Panc1 (cell line): ENCODE results near the gene NTRK2. TPM values are rescaled to one million over a fixed set of nuclear protein-coding genes. Genes with fewer than 3 reads are reported as not detected.

Experiments
- ATAC-seq: fragments of 200-7000 bp; cut with Tn5 transposase; 2 replicates; pipeline ENCODE4 v1.9.1; 2020; ENCODE audit warnings: mild to moderate bottlenecking, moderate library complexity
- BruUV-seq: library from RNA; stranded (reverse); fragments of 400-500 nt; replicated peaks from 2 replicates; lab custom pipeline; 2021; lab: Mats Ljungman, UMichigan
- CTCF ChIA-PET: fragments of 300-600 bp; sonication (Branson Sonifier 250); formaldehyde crosslinking; loops from one replicate; lab custom pipeline; 2022; ENCODE audit warnings: antibody characterized with exemption; lab: Charles Lee
- POLR2A ChIA-PET: fragments of 300-600 bp; sonication (Branson Sonifier 250); formaldehyde crosslinking; loops from one replicate; lab custom pipeline; 2022; ENCODE audit warnings: antibody characterized with exemption; lab: Charles Lee
- DNase-seq: peaks from one replicate; pipeline ENCODE4 v3.0.0-alpha.2; 2010; ENCODE audit warnings: low read depth, low spot score
- H3K27ac ChIP-seq: 2 replicates; pipeline ENCODE4 v1.5.1; 2011; ENCODE audit warnings: mild to moderate bottlenecking, low read length, inconsistent platforms
- H3K27me3 ChIP-seq: fragments of 200-500 bp; sonication (Bioruptor generic); 2 replicates; pipeline ENCODE4 v1.6.0; 2014; ENCODE audit warnings: low read length, inconsistent platforms; ENCODE audit not compliant: control insufficient read depth, insufficient read depth
- H3K36me3 ChIP-seq: fragments of 200-500 bp; sonication (Bioruptor generic); 2 replicates; pipeline ENCODE4 v1.5.1; 2014; ENCODE audit warnings: inconsistent platforms, mild to moderate bottlenecking, low read length, moderate library complexity; ENCODE audit not compliant: control insufficient read depth, insufficient read depth
- H3K4me1 ChIP-seq: 2 replicates; pipeline ENCODE4 v1.5.1; 2011; ENCODE audit warnings: inconsistent platforms, mild to moderate bottlenecking, low read length, moderate library complexity; ENCODE audit not compliant: control insufficient read depth, insufficient read depth
- H3K4me3 ChIP-seq, 2 experiments: 2 replicates each; pipeline ENCODE4 v1.5.1; 2011 to 2012; ENCODE audit warnings: low read depth in 2 of 2, low read length in 2 of 2, mild to moderate bottlenecking in 2 of 2, inconsistent platforms in 1 of 2, moderate library complexity in 1 of 2
- H3K9me3 ChIP-seq: fragments of 200-500 bp; sonication (Bioruptor generic); 2 replicates; pipeline ENCODE4 v1.5.1; 2014; ENCODE audit warnings: low read depth, mild to moderate bottlenecking, inconsistent platforms, low read length, moderate library complexity; ENCODE audit not compliant: control insufficient read depth, insufficient read depth
- POLR2AphosphoS5 ChIP-seq: IDR thresholded peaks from 2 replicates; pipeline ENCODE4 v1.6.1; 2012; ENCODE audit warnings: mild to moderate bottlenecking, low read depth, low read length, moderate library complexity
- SIN3A ChIP-seq: IDR thresholded peaks from 2 replicates; pipeline ENCODE4 v1.6.1; 2012; ENCODE audit warnings: low read depth, mild to moderate bottlenecking, low read length, moderate library complexity, borderline replicate concordance; ENCODE audit not compliant: insufficient read depth
- TCF7L2 ChIP-seq: IDR thresholded peaks from 2 replicates; pipeline ENCODE4 v1.6.1; 2011; ENCODE audit warnings: mild to moderate bottlenecking, low read depth, low read length, inconsistent platforms
- in situ Hi-C: cut with HindIII; loops from 2 replicates; pipeline ENCODE4 v1.10.0; 2016; ENCODE audit warnings: low sequenced_read_pairs, low pct_unique_long_range_greater_than_20kb
- intact Hi-C: fragments of 100-400 bp; cut with micrococcal nuclease; formaldehyde crosslinking; loops from one replicate; pipeline ENCODE4 v1.10.0; 2022; ENCODE audit not compliant: unreplicated experiment
- total RNA-seq: library from RNA; stranded (reverse); gene quantifications from one replicate; pipeline ENCODE4 v1.2.1, GENCODE V29; 2021; ENCODE audit not compliant: unreplicated experiment
- TF ChIP-seq, protein P1 (sequence below), 2 experiments: IDR thresholded peaks; 2 replicates each; pipeline ENCODE4 v1.6.1; 2011 to 2012; ENCODE audit warnings: low read depth in 2 of 2, control low read depth in 1 of 2, low read length in 1 of 2, mild to moderate bottlenecking in 1 of 2, moderate library complexity in 1 of 2; ENCODE audit not compliant: insufficient read depth in 1 of 2
- TF ChIP-seq, protein P2 (sequence below): fragments of 450-650 bp; IDR thresholded peaks from 2 replicates; pipeline ENCODE4 v1.5.1; 2017; ENCODE audit warnings: mild to moderate bottlenecking

Gene NTRK2
- total RNA-seq, 1 experiment from 2014 or later: 0.23 TPM

DNA sequence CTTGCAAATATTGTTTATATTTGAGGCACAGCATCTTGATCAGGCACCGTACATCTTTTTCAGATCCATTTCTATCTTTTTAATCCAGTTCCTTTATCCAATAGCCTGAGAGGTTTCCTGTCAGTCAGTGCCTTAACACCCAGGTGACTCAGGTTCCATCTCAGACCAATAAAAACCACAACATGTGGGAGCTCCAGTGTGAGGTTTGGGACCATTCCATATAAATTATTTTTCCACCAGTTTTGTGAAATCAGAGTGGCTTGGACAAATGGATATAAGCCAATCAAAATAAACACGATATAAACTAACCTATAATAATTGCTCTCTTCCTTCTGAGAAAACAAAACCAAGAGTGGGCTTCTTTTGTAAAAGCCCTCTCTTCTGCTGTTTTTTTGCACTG, 351.3 kb downstream of the NTRK2 start:
- Histone ChIP-seq H3K9me3 (no peaks in the 10 kb centered on the region), H3K4me3 (no peak overlapping the region), H3K4me1 (no peaks in the 10 kb centered on the region), H3K27ac (no peak overlapping the region), H3K36me3 (no peaks in the 10 kb centered on the region), H3K27me3 (no peaks in the 10 kb centered on the region)
- in situ Hi-C loops: no loop called here
- POLR2A ChIA-PET: no interaction called here
- ATAC-seq (no peak), DNase-seq (no peak)
- no TSS peak for BruUV-seq
- TF ChIP-seq, protein P1, sequence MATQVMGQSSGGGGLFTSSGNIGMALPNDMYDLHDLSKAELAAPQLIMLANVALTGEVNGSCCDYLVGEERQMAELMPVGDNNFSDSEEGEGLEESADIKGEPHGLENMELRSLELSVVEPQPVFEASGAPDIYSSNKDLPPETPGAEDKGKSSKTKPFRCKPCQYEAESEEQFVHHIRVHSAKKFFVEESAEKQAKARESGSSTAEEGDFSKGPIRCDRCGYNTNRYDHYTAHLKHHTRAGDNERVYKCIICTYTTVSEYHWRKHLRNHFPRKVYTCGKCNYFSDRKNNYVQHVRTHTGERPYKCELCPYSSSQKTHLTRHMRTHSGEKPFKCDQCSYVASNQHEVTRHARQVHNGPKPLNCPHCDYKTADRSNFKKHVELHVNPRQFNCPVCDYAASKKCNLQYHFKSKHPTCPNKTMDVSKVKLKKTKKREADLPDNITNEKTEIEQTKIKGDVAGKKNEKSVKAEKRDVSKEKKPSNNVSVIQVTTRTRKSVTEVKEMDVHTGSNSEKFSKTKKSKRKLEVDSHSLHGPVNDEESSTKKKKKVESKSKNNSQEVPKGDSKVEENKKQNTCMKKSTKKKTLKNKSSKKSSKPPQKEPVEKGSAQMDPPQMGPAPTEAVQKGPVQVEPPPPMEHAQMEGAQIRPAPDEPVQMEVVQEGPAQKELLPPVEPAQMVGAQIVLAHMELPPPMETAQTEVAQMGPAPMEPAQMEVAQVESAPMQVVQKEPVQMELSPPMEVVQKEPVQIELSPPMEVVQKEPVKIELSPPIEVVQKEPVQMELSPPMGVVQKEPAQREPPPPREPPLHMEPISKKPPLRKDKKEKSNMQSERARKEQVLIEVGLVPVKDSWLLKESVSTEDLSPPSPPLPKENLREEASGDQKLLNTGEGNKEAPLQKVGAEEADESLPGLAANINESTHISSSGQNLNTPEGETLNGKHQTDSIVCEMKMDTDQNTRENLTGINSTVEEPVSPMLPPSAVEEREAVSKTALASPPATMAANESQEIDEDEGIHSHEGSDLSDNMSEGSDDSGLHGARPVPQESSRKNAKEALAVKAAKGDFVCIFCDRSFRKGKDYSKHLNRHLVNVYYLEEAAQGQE (IDR thresholded peaks at IDR 0.05; ENCODE audit: insufficient read depth in 1 of 2, low read depth in 2 of 2, low read length in 1 of 2): no peak
- TF ChIP-seq, protein P2, sequence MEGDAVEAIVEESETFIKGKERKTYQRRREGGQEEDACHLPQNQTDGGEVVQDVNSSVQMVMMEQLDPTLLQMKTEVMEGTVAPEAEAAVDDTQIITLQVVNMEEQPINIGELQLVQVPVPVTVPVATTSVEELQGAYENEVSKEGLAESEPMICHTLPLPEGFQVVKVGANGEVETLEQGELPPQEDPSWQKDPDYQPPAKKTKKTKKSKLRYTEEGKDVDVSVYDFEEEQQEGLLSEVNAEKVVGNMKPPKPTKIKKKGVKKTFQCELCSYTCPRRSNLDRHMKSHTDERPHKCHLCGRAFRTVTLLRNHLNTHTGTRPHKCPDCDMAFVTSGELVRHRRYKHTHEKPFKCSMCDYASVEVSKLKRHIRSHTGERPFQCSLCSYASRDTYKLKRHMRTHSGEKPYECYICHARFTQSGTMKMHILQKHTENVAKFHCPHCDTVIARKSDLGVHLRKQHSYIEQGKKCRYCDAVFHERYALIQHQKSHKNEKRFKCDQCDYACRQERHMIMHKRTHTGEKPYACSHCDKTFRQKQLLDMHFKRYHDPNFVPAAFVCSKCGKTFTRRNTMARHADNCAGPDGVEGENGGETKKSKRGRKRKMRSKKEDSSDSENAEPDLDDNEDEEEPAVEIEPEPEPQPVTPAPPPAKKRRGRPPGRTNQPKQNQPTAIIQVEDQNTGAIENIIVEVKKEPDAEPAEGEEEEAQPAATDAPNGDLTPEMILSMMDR: no peak
- TF ChIP-seq TCF7L2 (no peak), POLR2AphosphoS5 (no peak), SIN3A (no peak)
- intact Hi-C loops: no loop called here
- CTCF ChIA-PET: no interaction called here

DNA sequence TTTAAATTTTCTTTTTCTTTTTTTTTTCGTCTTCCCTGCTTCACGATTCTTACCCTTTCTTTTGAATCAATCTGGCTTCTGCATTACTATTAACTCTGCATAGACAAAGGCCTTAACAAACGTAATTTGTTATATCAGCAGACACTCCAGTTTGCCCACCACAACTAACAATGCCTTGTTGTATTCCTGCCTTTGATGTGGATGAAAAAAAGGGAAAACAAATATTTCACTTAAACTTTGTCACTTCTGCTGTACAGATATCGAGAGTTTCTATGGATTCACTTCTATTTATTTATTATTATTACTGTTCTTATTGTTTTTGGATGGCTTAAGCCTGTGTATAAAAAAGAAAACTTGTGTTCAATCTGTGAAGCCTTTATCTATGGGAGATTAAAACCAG, 352.2 kb downstream of the NTRK2 start:
- TF ChIP-seq, protein P1 (IDR thresholded peaks at IDR 0.05; ENCODE audit: insufficient read depth in 1 of 2, low read depth in 2 of 2, low read length in 1 of 2): no peak
- TF ChIP-seq, protein P2: no peak
- TF ChIP-seq TCF7L2 (no peak), POLR2AphosphoS5 (no peak), SIN3A (no peak)
- CTCF ChIA-PET: no interaction called here
- ATAC-seq: no peak
- POLR2A ChIA-PET: no interaction called here
- in situ Hi-C loops (no loop called here), intact Hi-C loops (no loop called here)
- Histone ChIP-seq H3K4me1 (no peaks in the 10 kb centered on the region), H3K27me3 (no peaks in the 10 kb centered on the region), H3K36me3 (no peaks in the 10 kb centered on the region), H3K9me3 (no peaks in the 10 kb centered on the region), H3K4me3 (no peak overlapping the region), H3K27ac (no peak overlapping the region)
- DNase-seq: no peak
- no TSS peak for BruUV-seq
